SU-DHL-6 (cell line): ENCODE data around the gene ZNF224.

Source experiments
- H2AFZ ChIP-seq: fragments of 200-600 bp; sonication (generic); 2 replicates; pipeline ENCODE4 v1.6.1; 2014; ENCODE audit warnings: low read depth, mild to moderate bottlenecking, moderate library complexity, mixed read lengths, antibody characterized with exemption, low read length; ENCODE audit not compliant: severe bottlenecking
- H3F3A ChIP-seq: fragments of 200-600 bp; shearing (Covaris generic); 2 replicates; pipeline ENCODE4 v1.6.0; 2016; ENCODE audit warnings: antibody characterized with exemption, mild to moderate bottlenecking; ENCODE audit not compliant: insufficient read depth
- H3K27ac ChIP-seq: fragments of 200-600 bp; sonication (generic); 2 replicates; pipeline ENCODE4 v1.5.1; 2016; ENCODE audit warnings: low read depth, mild to moderate bottlenecking, low read length, moderate library complexity, mixed read lengths
- H3K27me3 ChIP-seq: fragments of 200-600 bp; sonication (generic), shearing (Covaris generic); 2 replicates; pipeline ENCODE4 v1.6.0; 2014; ENCODE audit warnings: mild to moderate bottlenecking, low read length
- H3K36me3 ChIP-seq: fragments of 200-600 bp; sonication (generic); 2 replicates; pipeline ENCODE4 v1.6.1; 2014; ENCODE audit warnings: mild to moderate bottlenecking, low read length, mixed read lengths
- H3K4me2 ChIP-seq: fragments of 300-600, 200-600 bp; shearing (Covaris generic), sonication (generic); 2 replicates; pipeline ENCODE4 v1.6.0; 2014; ENCODE audit warnings: low read length, low read depth, mild to moderate bottlenecking; ENCODE audit not compliant: poor library complexity, severe bottlenecking
- H3K4me3 ChIP-seq: fragments of 200-600 bp; sonication (generic); 2 replicates; pipeline ENCODE4 v1.5.1; 2014; ENCODE audit warnings: antibody characterized with exemption, low read length, mild to moderate bottlenecking, mixed read lengths; ENCODE audit not compliant: insufficient read depth, poor library complexity, severe bottlenecking
- H3K79me2 ChIP-seq: fragments of 200-600 bp; sonication (generic); 2 replicates; pipeline ENCODE4 v1.6.1; 2014; ENCODE audit warnings: mild to moderate bottlenecking, low read length, moderate library complexity; ENCODE audit not compliant: insufficient read depth
- H3K9ac ChIP-seq: fragments of 200-600 bp; sonication (generic); 2 replicates; pipeline ENCODE4 v1.7.0; 2014; ENCODE audit warnings: mild to moderate bottlenecking, low read length
- H3K9me2 ChIP-seq: fragments of 200-600 bp; sonication (generic); replicated peaks from 2 replicates; pipeline ENCODE4 v1.6.1; 2014; ENCODE audit warnings: low read length; ENCODE audit not compliant: insufficient read depth
- H3K9me3 ChIP-seq: fragments of 200-600 bp; sonication (generic); 2 replicates; pipeline ENCODE4 v1.6.1; 2014; ENCODE audit warnings: low read length, mixed read lengths; ENCODE audit not compliant: insufficient read depth
- H4K20me1 ChIP-seq: fragments of 200-600 bp; sonication (generic); 2 replicates; pipeline ENCODE4 v1.6.1; 2014; ENCODE audit warnings: low read depth, mild to moderate bottlenecking, antibody characterized with exemption, low read length, moderate library complexity, mixed read lengths
- CTCF ChIP-seq: fragments of 200-600 bp; sonication (generic); IDR thresholded peaks from one replicate; pipeline ENCODE4 v1.5.1; 2017; ENCODE audit warnings: antibody characterized with exemption, mild to moderate bottlenecking, low read length, moderate library complexity; ENCODE audit not compliant: insufficient read depth, poor library complexity, severe bottlenecking
- EZH2phosphoT487 ChIP-seq: fragments of 200-600 bp; sonication (generic), shearing (Covaris generic); conservative IDR thresholded peaks from 2 replicates; pipeline ENCODE4 v1.6.1; 2018; ENCODE audit warnings: mild to moderate bottlenecking, antibody characterized with exemption, low read length, moderate library complexity, mixed read lengths

ZNF224 gene

DNA sequence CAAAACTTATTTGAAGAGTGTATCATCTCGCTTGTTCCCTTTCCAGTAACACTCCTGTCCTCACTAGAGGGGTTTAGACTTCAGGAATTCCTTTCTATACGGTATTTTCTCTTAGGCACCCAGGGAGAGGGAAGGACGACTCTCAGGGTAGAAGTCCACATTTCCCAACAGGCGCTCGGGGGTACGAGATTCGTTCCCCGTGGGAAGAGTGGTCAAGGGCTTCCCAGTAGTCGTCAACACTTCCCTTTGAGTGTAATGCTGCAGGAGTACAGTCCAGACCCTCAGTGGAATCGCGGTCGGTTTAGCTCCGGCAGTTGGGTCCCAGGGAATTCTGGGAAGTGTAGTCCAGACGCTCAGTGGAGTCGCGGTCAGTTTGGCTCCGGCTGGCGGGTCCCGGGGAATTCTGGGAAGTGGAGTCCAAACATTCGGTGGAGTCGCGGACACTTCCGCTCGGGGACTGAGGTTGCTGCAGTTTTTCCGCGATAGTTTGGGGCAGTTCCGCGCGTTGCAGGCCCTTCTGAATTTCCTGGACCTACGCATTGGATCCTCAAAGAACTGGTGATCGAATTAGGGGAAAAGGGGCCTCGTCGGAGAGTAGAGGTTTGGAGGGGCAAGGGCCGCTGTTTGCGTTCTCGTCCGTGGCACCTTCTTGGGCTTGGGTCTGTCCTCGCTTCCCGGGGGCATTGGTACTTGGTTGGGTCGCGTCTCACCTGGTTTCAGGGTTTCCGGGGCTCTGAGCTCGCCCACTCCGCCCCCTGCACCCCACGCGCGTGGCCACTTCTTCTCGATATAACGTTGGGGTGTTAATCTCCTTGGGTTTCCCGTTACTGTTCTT is at the start of gene ZNF224:
ZNF224 (plus strand) TSS at position 431 of the 835 bp plus-strand sequence. CDS start 3,513 bp downstream, outside the sequence.
- Histone ChIP-seq H4K20me1 (no peaks in the 10 kb centered on the region), H3K9me3 (no peaks in the 10 kb centered on the region)

DNA sequence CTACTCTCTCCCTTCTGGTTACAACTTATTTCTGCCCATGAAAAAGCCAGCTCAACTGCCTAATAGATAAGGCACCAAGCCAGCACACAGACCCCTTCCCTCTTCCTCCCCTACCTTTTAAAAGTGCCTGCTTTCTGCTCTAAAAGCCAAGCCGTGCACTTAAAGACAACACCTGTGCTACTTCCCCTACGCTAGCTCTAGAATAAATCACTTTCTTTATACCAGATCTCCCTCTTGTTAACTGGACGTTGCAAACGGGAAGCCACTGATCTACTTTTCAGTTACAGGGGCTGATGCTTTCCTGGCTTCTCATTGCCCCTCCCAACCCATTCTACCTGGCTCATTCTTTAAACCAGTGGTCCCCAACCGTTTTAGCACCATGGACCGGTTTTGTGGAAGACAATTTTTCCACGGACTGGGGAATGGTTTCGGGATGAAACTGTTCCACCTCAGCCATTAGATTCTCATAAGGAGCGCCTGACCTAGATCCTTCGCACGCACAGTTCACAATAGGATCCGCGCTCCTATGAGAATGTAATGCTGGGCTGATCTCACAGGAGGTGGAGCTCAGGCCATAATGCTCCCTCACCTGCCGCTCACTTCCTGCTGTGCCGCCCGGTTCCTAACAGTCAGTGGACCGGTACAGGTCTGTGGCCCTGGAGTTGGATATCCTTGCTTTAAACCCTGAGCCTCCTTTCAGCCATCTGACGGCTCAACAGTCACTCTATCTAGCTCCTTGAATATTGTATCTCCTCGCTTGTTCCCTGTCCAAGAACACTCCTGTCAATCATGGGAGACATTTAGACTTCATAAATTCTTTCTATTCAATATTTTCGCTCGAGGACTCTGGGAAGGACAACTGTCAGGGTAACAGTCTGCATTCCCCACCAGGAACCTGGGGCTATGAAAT is 43.2 kb upstream of the ZNF224 start:
- Histone ChIP-seq H3K79me2 (no peaks in the 10 kb centered on the region), H3K27ac (no peak overlapping the region), H3K9ac (no peak overlapping the region), H2AFZ (no peak overlapping the region), H3K36me3 (no peaks in the 10 kb centered on the region), H3K4me2 (no peak overlapping the region), H4K20me1 (no peaks in the 10 kb centered on the region), H3K27me3 (no peaks in the 10 kb centered on the region), H3K9me2 (no peaks in the 10 kb centered on the region), H3K4me3 (no peak overlapping the region), H3K9me3 (no peaks in the 10 kb centered on the region), H3F3A (no peaks in the 10 kb centered on the region)
- TF ChIP-seq CTCF (no peak), EZH2phosphoT487 (no peak)

More for the DNA sequence above, at the start of gene ZNF224:
- peak within 1 kb of the TSS; percentile 88 for H3K4me2 ChIP-seq
- H3K27ac ChIP-seq, result peak within 1 kb of the TSS; percentile 10; the same call in 1 of the 2 replicates
- no peaks in the 10 kb centered on the region for H3K27me3 ChIP-seq
- peak within 1 kb of the TSS; percentile 97 for H2AFZ ChIP-seq
- H3K9ac ChIP-seq, result peak within 1 kb of the TSS; percentile 72
- H3K9me2 ChIP-seq, result no peaks in the 10 kb centered on the region
- H3K4me3 ChIP-seq, result peak within 1 kb of the TSS; percentile 78
- H3F3A ChIP-seq, result no peaks in the 10 kb centered on the region
- TF ChIP-seq CTCF (no peak), EZH2phosphoT487 (no peak)
- peaks cover 12% of the 10 kb centered on the region; the same call in 1 of the 2 replicates for H3K36me3 ChIP-seq
- peaks cover 21% of the 10 kb centered on the region for H3K79me2 ChIP-seq

GRCh38 chr19:44051650-44052402 is 42.3 kb upstream of the ZNF224 start, which contains the start of gene ZNF223:
Gene ZNF223, plus strand, starts transcription at chr19:44052036. Its CDS starts 3,141 bp downstream, at chr19:44055177.
- H3K36me3 ChIP-seq, result no peaks in the 10 kb centered on the region
- H3K4me3 ChIP-seq, result no peak within 1 kb of the TSS
- no peaks in the 10 kb centered on the region for H3K27me3 ChIP-seq
- H3K9me3 ChIP-seq, result no peaks in the 10 kb centered on the region
- TF ChIP-seq EZH2phosphoT487 (no peak), CTCF (no peak)
- H3K9me2 ChIP-seq, result no peaks in the 10 kb centered on the region
- no peaks in the 10 kb centered on the region for H4K20me1 ChIP-seq
- no peak within 1 kb of the TSS for H3K27ac ChIP-seq
- H2AFZ ChIP-seq, result no peak within 1 kb of the TSS
- no peak within 1 kb of the TSS for H3K9ac ChIP-seq
- H3F3A ChIP-seq, result no peaks in the 10 kb centered on the region
- no peak within 1 kb of the TSS for H3K4me2 ChIP-seq
- no peaks in the 10 kb centered on the region for H3K79me2 ChIP-seq
